Hindlimb muscle (tissue), 1 donor: ENCODE data around the gene MCM8. TPM values are rescaled to one million over a fixed set of nuclear protein-coding genes. Genes with fewer than 3 reads are reported as not detected.

Experiments used
- DNase-seq: peaks from one replicate; pipeline ENCODE4 v3.0.0-alpha.2; 2013
- polyA plus RNA-seq: library from polyadenylated mRNA; unstranded; fragments of 120-200 nt; gene quantifications from one replicate; pipeline ENCODE4 v1.2.1, GENCODE V29; 2013; ENCODE audit not compliant: insufficient read length

Gene MCM8
- polyA plus RNA-seq, 1 donor, result 8.4 TPM

- DNase-seq, result no peak
Measured at GRCh38 chr20:6045566-6045965, 95.1 kb downstream of the MCM8 start.

- DNase-seq, result no peak
Measured at GRCh38 chr20:6046432-6046831, 96.0 kb downstream of the MCM8 start.

GRCh38 chr20:6048391-6048790, 97.9 kb downstream of the MCM8 start:
- no peak for DNase-seq

Other genes starting within 250 kb of the MCM8 start
- 6.8 TPM for gene SHLD1, start 200.3 kb upstream of the MCM8 start, polyA plus RNA-seq
- gene CHGB, start 39.1 kb upstream of the MCM8 start, polyA plus RNA-seq, result 0.10 TPM
- 9.0 TPM for gene TRMT6, start 119 bp upstream of the MCM8 start, polyA plus RNA-seq
- gene CRLS1, start 55.5 kb downstream of the MCM8 start, polyA plus RNA-seq, result 58.2 TPM
- 0.23 TPM for gene LRRN4, start 103.4 kb downstream of the MCM8 start, polyA plus RNA-seq
- gene FERMT1, start 172.4 kb downstream of the MCM8 start, polyA plus RNA-seq, result 0.19 TPM